Measurements from ENCODE around the gene PLET1.
A peak's percentile ranks its signal among the peaks of the same experiment; 100 is the strongest.

- TF ChIP-seq CTCF (IDR thresholded peaks at IDR 0.05): peak; percentile 8 to 82
- no peak for TF ChIP-seq POLR2AphosphoS5 (IDR thresholded peaks at IDR 0.05)
- no peak for TF ChIP-seq EP300 (IDR thresholded peaks at IDR 0.05)
- no peak for TF ChIP-seq POLR2A (IDR thresholded peaks at IDR 0.05)
Measured at GRCh38 chr11:112279901-112280267, 19.2 kb upstream of the PLET1 start.

All from suprapubic skin (tissue), 4 donors.